OCI-LY1 (cell line): Measurements from ENCODE around the gene PCBD1.

Experiments
- H2AFZ ChIP-seq: fragments of 200-600 bp; sonication (generic), shearing (Covaris generic); 2 replicates; pipeline ENCODE4 v1.6.0; 2014; ENCODE audit warnings: antibody characterized with exemption, mild to moderate bottlenecking, low read length
- H3F3A ChIP-seq: fragments of 200-600 bp; sonication (generic), shearing (Covaris generic); 2 replicates; pipeline ENCODE4 v1.6.0; 2014; ENCODE audit warnings: mild to moderate bottlenecking, antibody characterized with exemption, low read length, moderate library complexity; ENCODE audit not compliant: insufficient read depth
- H3K27ac ChIP-seq: fragments of 200-600 bp; sonication (generic); 2 replicates; pipeline ENCODE4 v1.5.1; 2014; ENCODE audit warnings: low read length, mixed run types, mild to moderate bottlenecking, low read depth; ENCODE audit not compliant: poor library complexity, severe bottlenecking
- H3K27me3 ChIP-seq: fragments of 200-600 bp; sonication (generic); 2 replicates; pipeline ENCODE4 v1.6.0; 2014; ENCODE audit warnings: antibody characterized with exemption, mild to moderate bottlenecking, low read length, moderate library complexity; ENCODE audit not compliant: insufficient read depth
- H3K36me3 ChIP-seq: fragments of 200-600 bp; sonication (generic); 2 replicates; pipeline ENCODE4 v1.6.1; 2014; ENCODE audit warnings: mild to moderate bottlenecking, antibody characterized with exemption, low read length, moderate library complexity, mixed read lengths; ENCODE audit not compliant: insufficient read depth
- H3K4me1 ChIP-seq: fragments of 200-600 bp; sonication (generic); 2 replicates; pipeline ENCODE4 v1.5.1; 2014; ENCODE audit warnings: mild to moderate bottlenecking, low read length, moderate library complexity; ENCODE audit not compliant: insufficient read depth, severe bottlenecking
- H3K4me2 ChIP-seq: fragments of 200-600 bp; sonication (generic), shearing (Covaris generic); 2 replicates; pipeline ENCODE4 v1.6.1; 2014; ENCODE audit warnings: low read length
- H3K4me3 ChIP-seq: fragments of 200-600 bp; sonication (generic); 2 replicates; pipeline ENCODE4 v1.5.1; 2014; ENCODE audit warnings: low read length, low read depth, mild to moderate bottlenecking, mixed read lengths; ENCODE audit not compliant: poor library complexity, severe bottlenecking
- H3K79me2 ChIP-seq: fragments of 200-600 bp; shearing (Covaris generic); 2 replicates; pipeline ENCODE4 v1.6.1; 2016; ENCODE audit warnings: mixed run types, low read length, mixed read lengths; ENCODE audit not compliant: insufficient read depth
- H3K9ac ChIP-seq: fragments of 200-600 bp; sonication (generic), shearing (Covaris generic); 2 replicates; pipeline ENCODE4 v1.6.1; 2014; ENCODE audit warnings: mild to moderate bottlenecking, low read length, mixed read lengths
- H3K9me2 ChIP-seq: fragments of 200-600 bp; sonication (generic), shearing (Covaris generic); 2 replicates; pipeline ENCODE4 v1.6.1; 2014; ENCODE audit warnings: low read depth, mild to moderate bottlenecking, low read length, mixed read lengths
- H3K9me3 ChIP-seq: fragments of 200-600 bp; shearing (Covaris generic); 2 replicates; pipeline ENCODE4 v1.6.1; 2014; ENCODE audit warnings: low read length, mixed read lengths
- H4K20me1 ChIP-seq: fragments of 200-600 bp; sonication (generic), shearing (Covaris generic); 2 replicates; pipeline ENCODE4 v1.6.0; 2016; ENCODE audit warnings: mild to moderate bottlenecking, low read length; ENCODE audit not compliant: insufficient read depth
- CTCF ChIP-seq: fragments of 200-600 bp; sonication (generic), shearing (Covaris generic); IDR thresholded peaks from 2 replicates; pipeline ENCODE4 v1.5.1; 2017; ENCODE audit warnings: mild to moderate bottlenecking, antibody characterized with exemption, low read length, moderate library complexity, mixed read lengths
- EZH2 ChIP-seq: fragments of 200-600 bp; sonication (generic), shearing (Covaris generic); IDR thresholded peaks from 2 replicates; pipeline ENCODE4 v1.8.0; 2017; ENCODE audit warnings: borderline replicate concordance, mixed run types, mild to moderate bottlenecking, antibody characterized with exemption, low read length, moderate library complexity, mixed read lengths

PCBD1 gene

GRCh38 chr10:70879207-70879606, 9.2 kb downstream of the PCBD1 start:
- no peaks in the 10 kb centered on the region for H3K79me2 ChIP-seq
- H3K27me3 ChIP-seq, result no peaks in the 10 kb centered on the region
- no peaks in the 10 kb centered on the region for H4K20me1 ChIP-seq
- no peaks in the 10 kb centered on the region for H3K4me1 ChIP-seq
- H3F3A ChIP-seq, result no peaks in the 10 kb centered on the region
- H3K9ac ChIP-seq, result no peak overlapping the region
- no peaks in the 10 kb centered on the region for H3K9me2 ChIP-seq
- TF ChIP-seq CTCF, result no peak
- no peak for TF ChIP-seq EZH2
- no peak overlapping the region for H3K27ac ChIP-seq
- no peaks in the 10 kb centered on the region for H3K9me3 ChIP-seq
- no peak overlapping the region for H3K4me3 ChIP-seq
- H2AFZ ChIP-seq, result no peak overlapping the region
- peaks cover 13% of the 10 kb centered on the region; the same call in 1 of the 2 replicates for H3K36me3 ChIP-seq
- H3K4me2 ChIP-seq, result no peak overlapping the region

- H4K20me1 ChIP-seq, result no peaks in the 10 kb centered on the region
- TF ChIP-seq EZH2, result no peak
- no peak for TF ChIP-seq CTCF
- no peak overlapping the region for H2AFZ ChIP-seq
- H3F3A ChIP-seq, result no peaks in the 10 kb centered on the region
- no peak overlapping the region for H3K27ac ChIP-seq
- H3K9me3 ChIP-seq, result no peaks in the 10 kb centered on the region
- H3K4me1 ChIP-seq, result no peaks in the 10 kb centered on the region
- H3K79me2 ChIP-seq, result no peaks in the 10 kb centered on the region
- H3K9me2 ChIP-seq, result no peaks in the 10 kb centered on the region
- peaks cover 13% of the 10 kb centered on the region; the same call in 1 of the 2 replicates for H3K36me3 ChIP-seq
- no peak overlapping the region for H3K4me3 ChIP-seq
- no peaks in the 10 kb centered on the region for H3K27me3 ChIP-seq
- H3K9ac ChIP-seq, result no peak overlapping the region
- H3K4me2 ChIP-seq, result no peak overlapping the region
Measured at GRCh38 chr10:70874061-70874460, 14.3 kb downstream of the PCBD1 start.

GRCh38 chr10:70872291-70872690, 16.1 kb downstream of the PCBD1 start:
- H3K4me2 ChIP-seq, result no peak overlapping the region
- no peaks in the 10 kb centered on the region for H3K9me3 ChIP-seq
- no peak overlapping the region for H2AFZ ChIP-seq
- H3K36me3 ChIP-seq, result peaks cover 12% of the 10 kb centered on the region; the same call in 1 of the 2 replicates
- H4K20me1 ChIP-seq, result no peaks in the 10 kb centered on the region
- H3F3A ChIP-seq, result no peaks in the 10 kb centered on the region
- H3K27me3 ChIP-seq, result no peaks in the 10 kb centered on the region
- H3K4me3 ChIP-seq, result no peak overlapping the region
- no peaks in the 10 kb centered on the region for H3K4me1 ChIP-seq
- H3K79me2 ChIP-seq, result no peaks in the 10 kb centered on the region
- TF ChIP-seq EZH2, result no peak
- no peak for TF ChIP-seq CTCF
- no peak overlapping the region for H3K27ac ChIP-seq
- H3K9me2 ChIP-seq, result no peaks in the 10 kb centered on the region
- no peak overlapping the region for H3K9ac ChIP-seq
